Hematopoietic multipotent progenitor cell treated with erythropoietin and hydrocortisone succinate and interleukin-3 and kit ligand, for 15 days (in vitro differentiated cells): ENCODE measurements around the gene AMIGO1.

Source experiments
- DNase-seq: peaks from one replicate; pipeline ENCODE4 v3.0.0-alpha.2; 2015; ENCODE audit warnings: low spot score

The AMIGO1 gene

DNA sequence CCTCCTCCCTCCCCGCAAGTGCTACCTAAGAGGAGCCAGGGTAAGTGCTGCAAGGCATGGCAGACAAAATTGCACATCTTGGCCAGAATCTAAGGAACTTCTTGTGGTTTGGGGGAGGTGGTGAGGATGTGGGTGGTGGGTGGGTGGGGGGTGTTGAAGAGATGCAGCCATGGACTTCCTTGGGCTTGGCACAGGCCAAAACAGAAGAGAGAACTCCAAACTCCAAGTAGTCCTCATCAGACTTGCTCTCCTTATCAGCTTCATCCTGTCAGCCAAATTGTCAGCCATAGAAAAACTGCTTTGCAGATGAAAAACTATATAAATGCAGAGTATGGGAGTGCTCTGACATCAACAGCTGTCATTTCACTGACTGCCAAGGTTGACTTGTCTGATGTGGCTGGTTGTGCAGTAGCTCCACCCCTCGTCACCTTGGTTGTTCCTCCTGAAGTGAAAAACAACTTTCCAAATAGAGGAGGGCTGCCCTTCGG, 7.1 kb downstream of the AMIGO1 start:
- no peak for DNase-seq

DNA sequence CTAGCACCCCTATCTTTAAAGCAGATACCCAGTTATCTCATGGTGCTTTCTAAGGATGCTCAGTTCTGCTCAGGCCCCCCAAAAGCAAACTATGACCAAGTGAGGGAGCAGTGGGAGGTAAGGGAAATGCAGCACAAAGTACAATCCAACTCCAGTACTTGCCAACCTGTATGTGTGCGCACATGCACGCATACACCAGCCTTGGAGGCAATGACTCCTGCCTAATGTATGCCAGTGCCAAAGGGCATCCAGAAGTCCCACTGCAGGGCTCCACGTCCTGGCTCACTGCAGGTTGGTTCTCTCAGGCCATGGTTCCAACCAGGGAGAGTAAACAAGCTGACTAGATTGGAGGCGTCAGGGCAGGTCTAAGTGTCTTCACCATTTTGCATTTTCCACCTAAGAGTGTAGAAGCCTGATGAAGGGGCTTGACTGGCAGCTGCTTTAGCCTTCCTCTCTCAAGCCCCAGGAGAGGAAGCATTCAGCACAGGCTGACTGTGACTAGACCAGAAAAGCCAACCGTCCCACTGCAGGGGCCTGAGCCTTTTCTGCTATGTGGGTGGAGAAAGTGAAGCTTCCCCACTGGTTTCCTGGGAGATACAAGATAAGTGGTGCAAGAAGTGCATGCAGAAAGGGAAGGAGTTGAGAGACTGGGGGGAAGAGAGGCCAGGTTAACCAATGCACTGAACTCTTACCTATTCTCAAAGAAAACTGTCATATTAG, 7.7 kb downstream of the AMIGO1 start:
- DNase-seq, result no peak

DNA sequence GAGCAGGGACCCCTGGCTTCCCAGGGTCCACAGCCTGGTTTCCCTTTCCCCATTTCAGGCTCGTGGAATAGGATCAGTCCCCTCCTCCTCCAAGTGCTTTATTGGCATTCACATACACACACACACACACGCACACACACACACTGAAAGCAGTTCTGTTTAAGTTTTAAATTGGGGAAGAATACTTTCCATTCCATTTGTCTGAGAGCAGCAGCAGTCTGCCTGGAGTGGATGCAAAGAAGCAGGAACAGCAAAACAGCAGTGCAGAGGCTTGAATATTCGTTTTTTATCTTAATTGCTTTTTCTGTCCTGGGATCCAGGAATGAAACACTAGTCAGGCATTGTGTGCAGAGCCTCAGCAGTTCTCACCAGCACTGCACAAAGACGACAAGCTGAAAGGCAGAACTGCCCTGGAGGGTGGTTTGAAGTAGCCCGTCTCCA, 8.6 kb downstream of the AMIGO1 start:
- DNase-seq, result no peak

DNA sequence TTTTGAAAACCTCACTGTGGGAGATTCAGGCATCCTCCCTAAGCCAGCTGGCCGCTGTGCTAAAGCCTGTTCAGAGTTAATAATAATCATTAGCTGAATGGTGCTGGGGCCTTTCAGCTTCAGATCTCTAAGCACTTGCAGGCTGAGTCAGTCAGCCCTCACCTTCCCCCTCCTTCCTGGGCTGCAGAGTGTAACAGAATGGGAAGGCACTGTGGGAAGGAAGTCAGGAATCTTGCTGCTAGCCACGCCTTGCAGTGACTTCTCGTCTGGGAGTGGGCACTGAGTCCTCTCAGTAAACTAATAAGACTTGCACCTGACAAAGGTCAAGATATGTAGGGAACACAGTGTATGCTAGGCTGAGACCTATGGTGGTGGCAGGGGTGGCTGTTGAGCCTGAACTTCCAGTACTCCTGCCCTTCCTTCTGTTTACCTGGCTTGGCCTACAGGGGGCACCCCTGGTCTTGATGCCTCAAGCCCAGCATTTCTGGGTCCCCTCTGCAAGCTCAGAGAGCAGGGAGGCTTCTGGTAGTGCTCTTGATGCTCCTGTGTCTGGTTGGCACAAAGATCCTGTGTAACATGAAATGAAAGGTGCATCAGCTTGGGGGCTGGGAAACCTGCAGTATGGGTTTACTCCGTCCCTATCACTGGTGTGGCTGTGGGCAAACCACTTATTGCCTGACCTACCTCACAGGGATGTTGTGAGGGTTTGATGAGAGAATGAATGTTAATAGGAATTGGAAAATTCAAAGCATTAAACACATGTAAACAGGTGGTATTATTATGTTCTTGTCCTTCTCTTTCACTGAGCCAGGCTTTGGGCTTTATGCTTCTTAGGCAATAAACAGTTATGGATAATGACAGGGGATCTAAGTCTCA, 9.6 kb downstream of the AMIGO1 start:
- peak; percentile 33 for DNase-seq

DNA sequence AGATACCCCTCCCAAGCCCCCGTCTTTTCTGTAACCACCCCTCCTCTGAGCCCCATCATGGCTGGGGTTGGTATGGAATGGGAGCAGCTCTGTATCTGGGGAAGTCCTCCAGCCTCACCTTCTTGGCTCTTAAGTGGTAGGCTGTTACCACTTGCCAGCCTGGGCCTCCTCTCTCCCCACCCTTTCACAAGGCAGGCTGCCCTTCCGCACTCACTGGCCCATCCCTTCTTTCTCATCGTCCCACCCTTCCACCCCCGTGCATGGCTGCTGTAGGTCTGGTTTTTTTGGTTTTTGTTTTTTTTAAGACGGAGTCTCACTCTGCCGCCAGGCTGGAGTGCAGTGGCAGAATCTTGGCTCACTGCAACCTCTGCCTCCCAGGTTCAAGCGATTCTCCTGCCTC, 10.4 kb downstream of the AMIGO1 start:
- DNase-seq, result no peak

DNA sequence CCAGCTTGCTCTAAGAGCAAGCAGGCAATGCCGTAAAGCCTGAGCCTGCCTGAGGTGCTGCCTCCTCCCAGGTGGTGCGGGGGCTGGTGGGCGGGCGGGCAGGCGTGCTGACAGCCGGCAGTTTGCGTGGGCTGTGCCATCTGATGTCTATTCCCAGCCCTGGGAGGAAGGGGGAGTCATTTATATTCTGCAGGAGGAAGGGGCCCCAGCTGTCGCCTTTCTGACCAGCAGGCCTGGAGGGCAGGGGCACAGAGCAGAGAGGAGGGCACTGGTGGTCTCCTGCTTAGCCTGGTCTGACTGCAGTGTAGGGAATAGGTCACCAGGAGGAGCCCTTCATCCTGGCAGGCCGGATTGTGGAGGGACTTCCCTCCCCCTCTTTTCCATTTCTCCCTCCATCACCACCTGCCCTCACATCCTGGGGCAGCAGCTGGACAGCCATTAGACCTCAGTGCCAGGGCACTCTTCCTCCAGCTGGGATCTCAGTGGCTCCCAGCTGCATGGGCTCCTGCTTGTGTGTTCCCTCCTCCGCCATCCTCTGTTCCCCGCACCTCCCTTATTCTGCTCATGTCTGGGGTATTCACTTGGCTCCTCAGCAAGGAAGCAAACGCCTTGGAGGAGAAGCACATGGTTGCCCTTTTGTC, 11.2 kb downstream of the AMIGO1 start:
- no peak for DNase-seq

DNA sequence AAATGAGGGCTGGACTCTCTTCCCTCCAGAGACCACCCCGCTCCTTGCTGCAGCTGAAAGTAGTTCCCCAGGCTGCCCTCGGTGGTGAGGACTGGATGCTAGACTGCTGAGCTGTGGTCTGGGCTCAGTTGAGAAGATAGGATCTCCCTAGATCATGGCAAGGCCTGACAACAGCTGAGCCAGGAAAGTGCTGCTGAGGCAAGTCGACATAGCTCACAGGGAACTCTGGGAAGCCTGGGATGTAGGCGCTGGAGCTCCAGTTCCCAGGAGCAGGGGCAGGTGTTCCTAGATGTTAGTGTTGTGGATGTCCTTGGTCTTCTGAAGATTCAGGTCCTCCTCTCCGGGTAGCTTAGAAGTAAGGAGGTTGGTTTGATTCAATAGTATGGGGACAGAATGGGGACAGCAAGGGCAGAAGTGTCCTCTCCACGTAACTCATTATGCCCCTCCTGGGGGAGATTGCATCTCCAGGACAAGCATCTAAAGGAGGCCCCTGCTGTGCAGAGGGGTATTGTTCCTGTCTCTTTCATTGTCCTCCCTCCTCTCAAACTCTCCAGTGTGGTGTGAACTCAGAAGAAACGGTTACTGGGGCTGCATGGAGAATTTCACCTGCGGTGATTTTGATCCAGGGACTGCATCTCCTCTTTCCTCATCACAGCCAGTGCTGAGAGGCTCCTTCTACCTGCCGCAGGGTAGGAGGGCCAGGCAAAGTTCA, 11.9 kb downstream of the AMIGO1 start:
- no peak for DNase-seq

DNA sequence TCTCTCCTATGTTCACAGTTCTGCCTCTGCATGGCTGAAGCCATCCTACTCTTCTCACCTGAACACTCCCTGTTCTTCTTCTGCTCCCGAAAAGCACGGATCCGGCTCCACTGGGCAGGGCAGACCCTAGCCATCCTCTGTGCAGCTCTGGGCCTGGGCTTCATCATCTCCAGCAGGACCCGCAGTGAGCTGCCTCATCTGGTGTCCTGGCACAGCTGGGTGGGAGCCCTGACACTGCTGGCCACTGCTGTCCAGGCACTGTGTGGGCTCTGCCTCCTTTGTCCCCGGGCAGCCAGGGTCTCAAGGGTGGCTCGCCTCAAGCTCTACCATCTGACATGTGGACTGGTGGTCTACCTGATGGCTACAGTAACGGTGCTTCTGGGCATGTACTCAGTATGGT, 13.8 kb downstream of the AMIGO1 start:
- DNase-seq, result no peak

DNA sequence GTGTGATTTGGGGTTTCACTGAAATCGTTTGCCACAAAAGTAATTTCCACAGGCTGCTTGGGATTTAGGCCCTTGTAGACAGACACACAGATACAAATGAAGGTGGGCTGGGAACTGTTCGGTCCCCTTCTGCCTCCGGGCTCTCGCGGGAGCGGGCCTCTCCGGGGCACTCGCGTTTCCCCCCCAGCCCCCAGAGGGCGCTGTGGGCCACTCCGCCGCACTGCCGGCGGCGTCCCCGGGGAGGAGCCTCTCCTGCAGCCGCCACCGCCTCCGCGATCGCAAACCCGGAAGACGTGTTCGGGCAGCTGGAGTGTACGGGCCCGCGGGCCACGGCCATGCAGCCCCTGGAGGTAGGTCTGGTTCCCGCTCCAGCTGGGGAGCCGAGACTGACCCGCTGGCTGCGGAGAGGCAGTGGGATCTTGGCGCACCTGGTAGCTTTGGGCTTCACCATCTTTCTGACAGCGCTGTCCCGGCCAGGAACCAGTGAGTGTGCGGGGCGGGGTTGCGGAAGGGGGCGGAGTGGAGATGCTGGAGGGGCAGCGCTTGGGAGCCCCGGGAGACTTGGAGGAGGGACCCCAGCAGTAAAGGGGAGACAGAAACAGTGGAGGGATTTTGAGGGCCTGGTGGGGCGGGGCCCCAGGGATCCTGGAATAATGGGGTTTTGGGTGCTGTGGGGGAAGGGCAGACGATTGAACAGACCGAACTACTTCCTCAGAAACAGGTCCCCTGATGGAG, 15.6 kb downstream of the AMIGO1 start, which contains the start of gene CYB561D1:
TSS of gene CYB561D1 (plus strand) at position 290 of the 735 bp plus-strand sequence. CDS start at position 336, 46 bp downstream.
- peak; percentile 89 for DNase-seq

DNA sequence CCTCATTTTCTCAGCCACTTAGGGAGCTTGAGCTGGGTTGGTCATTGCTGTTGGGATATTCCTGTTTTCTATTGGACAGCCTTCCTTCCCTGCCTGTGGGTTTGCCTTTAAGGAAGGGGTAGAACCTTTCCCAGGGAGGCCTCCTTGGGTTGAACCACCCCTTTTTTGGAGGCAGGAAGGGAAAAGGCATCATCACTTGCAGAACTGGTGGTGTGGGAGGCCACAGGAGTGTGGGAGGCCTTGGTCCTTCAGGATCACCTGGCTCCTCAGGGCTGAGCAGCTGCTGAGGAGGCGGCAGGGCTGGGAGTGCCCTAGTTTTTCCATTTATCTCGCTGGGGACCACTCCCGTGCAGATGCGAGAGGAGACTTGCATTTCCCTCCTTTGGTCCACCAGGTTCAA, 16.3 kb downstream of the AMIGO1 start:
- no peak for DNase-seq

DNA sequence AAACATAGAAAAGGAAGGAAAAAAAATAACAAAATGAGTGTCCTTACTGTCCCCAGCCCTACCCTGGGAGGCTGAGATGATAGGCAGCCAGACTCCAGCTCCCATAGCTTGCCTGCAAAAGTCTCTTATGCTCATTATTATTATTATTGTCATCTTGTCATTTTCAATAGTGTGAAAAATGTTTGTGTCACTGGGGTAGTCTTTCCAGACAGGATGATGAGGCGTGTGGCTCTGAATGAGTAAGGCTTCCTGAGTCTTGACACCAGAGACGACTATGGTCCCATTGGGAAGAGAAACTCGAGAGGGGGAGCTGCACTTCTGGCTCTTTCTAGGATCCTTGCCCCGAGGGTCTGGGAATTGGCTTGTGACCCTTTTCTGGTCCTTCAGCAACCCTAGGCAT, 16.7 kb downstream of the AMIGO1 start:
- DNase-seq, result no peak

DNA sequence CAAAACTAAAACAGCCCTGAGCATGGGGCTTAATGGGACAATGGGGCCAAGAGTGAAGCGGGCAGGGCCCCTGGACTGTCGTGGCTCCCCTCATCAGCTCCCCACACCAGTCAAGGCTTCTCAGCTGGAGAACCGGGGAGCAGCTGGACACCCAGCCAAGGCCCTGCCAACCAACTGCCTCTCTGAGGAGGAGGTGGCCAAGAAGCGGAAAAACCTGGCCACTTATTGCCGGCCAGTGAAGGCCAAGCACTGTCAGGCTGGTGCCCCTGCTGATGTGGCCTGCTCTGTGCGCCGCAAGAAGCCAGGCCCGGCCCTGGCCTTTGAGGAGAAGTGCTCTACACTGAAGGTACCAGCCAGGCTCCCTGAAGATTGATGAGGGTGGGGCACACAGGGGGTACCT, 18.2 kb downstream of the AMIGO1 start:
- no peak for DNase-seq

DNA sequence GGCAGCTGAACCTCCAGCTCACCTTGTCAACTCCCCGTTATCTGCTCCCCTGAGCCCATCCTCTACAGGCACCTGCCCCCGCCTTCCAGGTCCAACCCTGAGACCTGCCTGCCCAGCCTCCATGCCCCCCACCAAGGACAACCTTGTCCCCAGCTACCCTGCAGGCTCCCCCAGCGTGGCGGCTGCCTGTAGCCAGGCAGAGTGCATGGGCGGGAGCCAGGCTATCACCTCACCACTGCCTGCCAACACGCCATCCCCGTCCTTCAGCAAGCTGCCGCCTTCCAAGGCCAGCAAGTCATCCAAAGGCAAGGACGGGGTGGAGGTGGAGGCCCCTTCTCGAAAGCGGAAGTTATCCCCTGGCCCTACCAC, 18.6 kb downstream of the AMIGO1 start:
- no peak for DNase-seq

DNA sequence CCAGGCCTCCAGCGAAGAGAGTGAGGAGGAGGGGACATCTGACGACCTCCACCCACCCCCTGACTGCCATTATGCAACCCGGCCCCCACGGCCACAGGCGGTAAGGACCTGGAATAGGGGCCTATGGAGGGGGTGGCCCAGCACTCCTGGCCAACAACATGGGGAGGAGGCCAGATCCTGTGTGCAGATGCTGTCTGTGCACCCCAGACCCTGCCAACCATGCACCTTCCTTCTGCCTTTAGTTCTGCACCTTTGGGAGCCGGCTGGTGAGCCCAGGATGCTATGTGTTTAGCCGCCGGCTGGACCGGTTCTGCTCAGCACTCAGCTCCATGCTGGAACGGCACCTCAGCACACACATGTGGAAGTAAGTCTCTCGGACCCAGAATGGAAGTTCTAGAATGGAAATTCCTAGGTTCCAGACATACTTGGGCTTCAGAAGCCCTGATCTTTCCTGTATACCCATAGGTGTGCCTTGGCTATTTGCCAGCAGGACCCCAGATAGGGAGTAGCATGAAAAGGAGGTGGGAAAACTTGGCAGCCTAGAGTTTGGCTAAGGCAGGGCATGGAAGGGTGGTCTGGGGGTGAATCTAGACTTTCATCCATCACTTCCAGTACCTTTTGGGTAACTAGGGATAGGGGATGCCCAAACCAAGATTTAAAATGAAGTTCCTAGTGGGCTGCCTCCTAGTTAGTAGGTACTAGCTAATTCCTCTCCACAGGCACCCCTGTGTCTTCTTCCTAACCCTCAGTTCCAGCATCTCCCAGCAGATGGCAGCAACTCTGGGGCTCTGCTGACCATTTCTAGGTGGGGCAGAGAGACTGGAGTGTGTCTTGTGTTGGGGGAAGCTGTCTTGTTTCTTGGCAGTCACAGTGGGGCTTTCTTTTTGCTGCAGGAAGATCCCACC, 19.2 kb downstream of the AMIGO1 start:
- DNase-seq, result peak; percentile 76

DNA sequence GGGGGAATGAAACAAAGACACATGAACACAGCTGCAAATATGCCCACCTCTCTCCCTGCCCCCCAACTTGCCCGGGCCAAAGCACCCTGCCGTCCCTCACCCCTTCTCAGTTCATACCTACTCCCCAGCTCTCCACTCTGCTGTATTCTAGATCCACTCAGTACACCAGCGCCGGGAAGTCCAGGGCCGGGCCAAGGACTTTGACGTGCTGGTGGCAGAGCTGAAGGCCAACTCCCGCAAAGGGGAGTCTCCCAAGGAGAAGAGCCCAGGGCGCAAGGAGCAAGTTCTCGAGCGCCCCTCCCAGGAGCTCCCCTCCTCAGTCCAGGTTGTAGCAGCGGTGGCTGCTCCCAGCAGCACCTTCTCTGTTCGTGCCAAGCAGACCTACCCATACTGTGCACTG, 20.8 kb downstream of the AMIGO1 start:
- DNase-seq, result no peak

DNA sequence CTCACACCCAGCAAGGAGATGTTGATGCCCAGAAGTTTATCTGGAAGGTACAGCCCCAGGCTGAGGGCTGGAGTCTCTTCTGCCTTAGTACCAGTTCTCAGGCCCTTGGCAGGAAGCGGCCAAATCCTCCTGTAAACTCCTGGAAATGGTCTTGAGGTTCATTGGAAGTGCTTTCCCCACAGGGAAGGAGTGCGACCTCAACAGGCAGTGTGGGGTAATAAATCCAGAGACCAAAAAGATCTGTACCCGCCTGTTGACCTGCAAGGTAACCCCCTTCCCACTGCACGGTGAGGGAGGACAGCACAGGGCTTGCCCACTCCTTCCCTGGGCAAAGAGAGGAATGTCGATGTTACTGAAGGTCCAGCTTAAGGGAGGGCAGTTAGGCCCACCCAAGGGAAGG, 21.3 kb downstream of the AMIGO1 start:
- no peak for DNase-seq

DNA sequence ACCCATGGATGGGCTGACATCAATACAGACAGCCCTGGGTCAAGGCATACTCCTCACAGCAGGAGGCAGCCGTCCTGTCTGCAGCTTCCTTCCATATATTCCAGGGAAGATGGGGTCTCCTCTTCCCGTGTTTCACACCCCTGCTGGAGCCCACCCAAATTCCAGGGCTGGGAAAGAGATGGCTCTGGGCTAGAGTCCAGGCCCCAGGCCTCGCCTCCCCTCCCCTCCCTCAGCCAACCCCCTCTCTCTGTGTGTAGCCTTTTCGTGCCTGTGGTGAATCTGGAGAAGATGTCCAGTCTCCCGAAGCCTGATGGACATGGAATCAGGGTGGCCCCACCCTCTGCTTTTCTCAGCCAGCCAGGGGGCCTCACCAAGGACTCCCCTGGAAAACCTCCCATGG, 22.3 kb downstream of the AMIGO1 start:
- DNase-seq, result no peak

DNA sequence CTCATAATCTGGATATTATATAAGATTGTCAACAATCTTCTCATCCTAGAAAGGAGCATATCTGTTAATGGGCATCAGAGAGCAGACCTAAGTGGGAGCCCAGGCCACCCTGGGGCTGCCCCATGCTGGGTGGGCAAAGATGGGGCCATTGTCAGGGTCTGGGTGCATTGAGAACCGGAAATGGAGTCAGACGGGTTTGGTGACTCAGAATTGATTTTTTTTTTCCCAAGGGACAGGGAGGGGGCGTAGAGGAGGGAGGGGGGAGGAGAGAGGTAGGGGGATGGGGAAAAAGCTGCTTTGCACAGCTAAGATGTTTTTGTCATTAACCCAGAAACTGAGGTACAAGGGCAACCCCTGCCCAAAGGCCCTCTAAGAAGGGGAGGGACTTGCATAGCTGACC, 24.5 kb downstream of the AMIGO1 start:
- no peak for DNase-seq

DNA sequence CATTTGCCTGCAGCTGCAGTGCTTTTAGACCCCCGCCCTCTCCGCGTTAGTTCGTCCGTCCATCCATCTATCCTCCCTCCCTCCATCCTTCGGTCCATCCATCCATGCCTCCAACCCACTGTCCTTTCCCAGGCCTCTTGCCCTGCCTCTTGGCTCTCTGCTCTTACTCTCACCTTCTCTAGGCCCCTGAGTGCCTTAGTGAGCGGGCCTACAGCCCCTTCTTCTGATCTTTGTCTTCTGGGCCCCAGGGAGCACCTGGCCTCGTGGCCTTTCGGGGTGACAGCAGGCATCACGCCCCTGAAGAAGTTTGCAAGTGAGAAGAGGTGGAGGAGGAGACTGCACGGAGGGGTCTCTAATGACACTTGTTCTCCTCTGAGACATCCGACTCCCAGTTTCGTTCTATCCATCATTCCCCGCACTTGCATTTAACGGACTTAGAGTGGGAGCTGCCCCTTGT, 25.0 kb downstream of the AMIGO1 start:
- DNase-seq, result no peak
